ENCODE results near the gene CLCN7.

GRCh38 chr16:1511662-1512569 lies 37.1 kb upstream of the CLCN7 start:
- TF ChIP-seq CTCF (IDR thresholded peaks at IDR 0.05) (no peak), POLR2A (IDR thresholded peaks at IDR 0.05) (no peak), POLR2AphosphoS5 (IDR thresholded peaks at IDR 0.05; ENCODE audit: insufficient read depth in 1 of 2, low read depth in 1 of 2) (no peak)
